Neural cell (in vitro differentiated cells): ENCODE measurements around the gene PRKD1.

Experiments
- CTCF ChIP-seq: fragments of 450-650 bp; IDR thresholded peaks from 2 replicates; pipeline ENCODE4 v1.5.1; 2014; ENCODE audit warnings: antibody characterized with exemption, mild to moderate bottlenecking, moderate library complexity; ENCODE audit not compliant: poor library complexity, severe bottlenecking
- EZH2 ChIP-seq: fragments of 200-600, 300-800 bp; shearing (Covaris generic), sonication (generic); IDR thresholded peaks from 2 replicates; pipeline ENCODE4 v1.6.1; 2014; ENCODE audit warnings: antibody characterized with exemption, low read length, borderline replicate concordance, mild to moderate bottlenecking; ENCODE audit not compliant: insufficient read depth, poor library complexity, severe bottlenecking
- REST ChIP-seq: IDR thresholded peaks from 2 replicates; pipeline ENCODE4 v1.6.1; 2012; ENCODE audit warnings: borderline replicate concordance

- no peak for TF ChIP-seq CTCF
- TF ChIP-seq EZH2 = no peak
- no peak for TF ChIP-seq REST
Measured at GRCh38 chr14:29754134-29754533, 173.5 kb downstream of the PRKD1 start.
